ENCODE results near the gene DIP2A. TPM values are rescaled to one million over a fixed set of nuclear protein-coding genes. Genes with fewer than 3 reads are reported as not detected.
"Not testable (repeated sequence)": the region's sequence is repeated elsewhere in the genome, so short reads cannot be mapped to it uniquely, and the experiment has no call there.

The DIP2A gene
- total and polyA plus RNA-seq, 2 experiments from 2014 or later, result 18.5 to 36.3 TPM

GRCh38 chr21:46577786-46578185 lies 119.1 kb downstream of the DIP2A start:
- H4K20me1 ChIP-seq (replicated peaks; ENCODE audit: insufficient read depth); H3K27me3 ChIP-seq (ENCODE audit: insufficient read depth); H3K79me2 ChIP-seq (replicated peaks; ENCODE audit: insufficient read depth); H3K36me3 ChIP-seq (ENCODE audit: insufficient read depth); H3K27me3 Mint-ChIP-seq (ENCODE audit: insufficient read depth, low read depth, poor library complexity); H3K27ac ChIP-seq (ENCODE audit: low read depth); H3K4me3 Mint-ChIP-seq; H3K4me3 ChIP-seq; H3K4me2 ChIP-seq; ATAC-seq; H3K4me1 Mint-ChIP-seq; H2AFZ ChIP-seq; H3K4me1 ChIP-seq (ENCODE audit: insufficient read depth); H3F3A ChIP-seq (replicated peaks; ENCODE audit: low read depth); DNase-seq (ENCODE audit: low spot score); H3K27ac Mint-ChIP-seq; H3K9me2 ChIP-seq (ENCODE audit: insufficient read depth): not testable (repeated sequence)
- Mint-ChIP-seq H3K36me3 (ENCODE audit: low read depth) (peaks cover 28% of the 10 kb centered on the region), H3K9me3 (peaks cover 41% of the 10 kb centered on the region)

GRCh38 chr21:46579394-46579793 lies 120.7 kb downstream of the DIP2A start:
- not testable (repeated sequence) for H3K4me3 ChIP-seq; H3K27me3 Mint-ChIP-seq (ENCODE audit: insufficient read depth, low read depth, poor library complexity); H3K4me2 ChIP-seq; DNase-seq (ENCODE audit: low spot score); H3K27ac ChIP-seq (ENCODE audit: low read depth); H3K4me3 Mint-ChIP-seq; H2AFZ ChIP-seq; H3K4me1 Mint-ChIP-seq; H3K9me2 ChIP-seq (ENCODE audit: insufficient read depth); H3K79me2 ChIP-seq (replicated peaks; ENCODE audit: insufficient read depth); H3K27me3 ChIP-seq (ENCODE audit: insufficient read depth); H3K4me1 ChIP-seq (ENCODE audit: insufficient read depth); H4K20me1 ChIP-seq (replicated peaks; ENCODE audit: insufficient read depth); H3K27ac Mint-ChIP-seq; H3K36me3 ChIP-seq (ENCODE audit: insufficient read depth); ATAC-seq; H3F3A ChIP-seq (replicated peaks; ENCODE audit: low read depth)
- Mint-ChIP-seq H3K9me3 (peaks cover 50% of the 10 kb centered on the region), H3K36me3 (ENCODE audit: low read depth) (peaks cover 32% of the 10 kb centered on the region)

GRCh38 chr21:46581780-46582307 lies 123.2 kb downstream of the DIP2A start:
- H3K4me3 Mint-ChIP-seq, result no peak overlapping the region
- Histone ChIP-seq H3K27ac (ENCODE audit: low read depth) (no peak overlapping the region), H3K27me3 (ENCODE audit: insufficient read depth) (no peaks in the 10 kb centered on the region), H3K79me2 (replicated peaks; ENCODE audit: insufficient read depth) (no peaks in the 10 kb centered on the region), H4K20me1 (replicated peaks; ENCODE audit: insufficient read depth) (no peaks in the 10 kb centered on the region), H3K36me3 (ENCODE audit: insufficient read depth) (no peaks in the 10 kb centered on the region; the same call in 1 of the 2 replicates), H3F3A (replicated peaks; ENCODE audit: low read depth) (no peaks in the 10 kb centered on the region), H3K4me2 (no peak overlapping the region), H2AFZ (no peak overlapping the region), H3K4me3 (no peak overlapping the region), H3K9me2 (ENCODE audit: insufficient read depth) (no peaks in the 10 kb centered on the region), H3K4me1 (ENCODE audit: insufficient read depth) (no peaks in the 10 kb centered on the region)
- H3K4me1 Mint-ChIP-seq, result no peaks in the 10 kb centered on the region
- H3K27ac Mint-ChIP-seq, result no peak overlapping the region
- peaks cover 73% of the 10 kb centered on the region for H3K9me3 Mint-ChIP-seq
- ATAC-seq (no peak), DNase-seq (ENCODE audit: low spot score) (no peak)
- peaks cover 32% of the 10 kb centered on the region for H3K36me3 Mint-ChIP-seq (ENCODE audit: low read depth)
- peaks cover 2% of the 10 kb centered on the region for H3K27me3 Mint-ChIP-seq (ENCODE audit: insufficient read depth, low read depth, poor library complexity)
- no peak for TF ChIP-seq ZNF462 (CRISPR knock-in tag; IDR thresholded peaks at IDR 0.05)
- TF ChIP-seq ZNF114 (CRISPR knock-in tag; IDR thresholded peaks at IDR 0.05), result no peak
- no peak for TF ChIP-seq CREB1 (CRISPR knock-in tag; IDR thresholded peaks at IDR 0.05; ENCODE audit: low read depth)
- TF ChIP-seq REST (IDR thresholded peaks at IDR 0.05; ENCODE audit: unreplicated experiment), result no peak
- no peak for TF ChIP-seq CTCF (conservative IDR thresholded peaks at IDR 0.05; ENCODE audit: low read depth in 2 of 2)

Data from GM23338 (cell line).